Ramos (cell line): ENCODE data around the gene ADD2.

Experiments used
- in situ Hi-C: fragments of 300-500 bp; cut with MboI; formaldehyde crosslinking; loops from one replicate; pipeline ENCODE4 v1.14.3; 2022; ENCODE audit warnings: low sequenced_read_pairs; ENCODE audit not compliant: unreplicated experiment

ADD2 gene

GRCh38 chr2:70683455-70683854 lies 84.5 kb downstream of the ADD2 start:
- in situ Hi-C loops, result no loop called here

DNA sequence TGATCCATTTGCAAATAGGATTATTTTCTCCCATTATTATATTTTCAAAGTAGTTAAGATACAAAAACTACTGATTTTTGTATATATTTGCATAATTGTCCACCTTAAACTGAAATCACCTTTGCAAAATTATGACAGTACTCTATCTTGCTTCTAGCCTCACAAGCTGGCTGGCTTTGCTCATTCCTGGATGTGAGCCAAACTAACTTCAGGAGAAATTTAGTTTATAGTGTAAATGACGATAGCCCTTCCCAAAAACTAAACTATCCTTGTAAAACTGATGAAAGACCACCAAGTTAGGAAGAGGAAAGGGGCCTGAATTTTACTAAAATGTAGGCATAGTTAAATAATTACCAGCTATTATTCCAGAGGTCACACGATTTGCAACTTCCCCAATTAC lies 87.3 kb downstream of the ADD2 start:
- in situ Hi-C loops, result no loop called here

DNA sequence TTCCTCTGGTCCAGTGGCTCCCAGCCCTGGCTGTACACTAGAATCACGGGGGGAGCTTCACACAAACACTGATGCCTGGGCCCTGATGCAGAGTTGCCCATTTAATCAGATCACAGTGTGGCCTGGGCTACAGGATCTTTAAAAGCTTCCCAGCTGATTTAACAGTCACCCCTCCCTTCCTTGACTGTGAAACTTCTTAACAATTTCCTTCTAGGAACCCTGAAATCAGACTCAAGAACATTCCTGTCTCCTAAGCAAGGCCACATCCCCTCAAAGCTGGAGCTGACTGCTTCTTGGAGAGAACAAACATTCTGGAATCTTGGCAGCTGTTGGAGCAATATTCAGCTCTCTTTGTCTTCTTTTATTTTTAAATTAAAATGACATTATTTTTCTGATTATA lies 88.7 kb downstream of the ADD2 start:
- in situ Hi-C loops, result no loop called here

DNA sequence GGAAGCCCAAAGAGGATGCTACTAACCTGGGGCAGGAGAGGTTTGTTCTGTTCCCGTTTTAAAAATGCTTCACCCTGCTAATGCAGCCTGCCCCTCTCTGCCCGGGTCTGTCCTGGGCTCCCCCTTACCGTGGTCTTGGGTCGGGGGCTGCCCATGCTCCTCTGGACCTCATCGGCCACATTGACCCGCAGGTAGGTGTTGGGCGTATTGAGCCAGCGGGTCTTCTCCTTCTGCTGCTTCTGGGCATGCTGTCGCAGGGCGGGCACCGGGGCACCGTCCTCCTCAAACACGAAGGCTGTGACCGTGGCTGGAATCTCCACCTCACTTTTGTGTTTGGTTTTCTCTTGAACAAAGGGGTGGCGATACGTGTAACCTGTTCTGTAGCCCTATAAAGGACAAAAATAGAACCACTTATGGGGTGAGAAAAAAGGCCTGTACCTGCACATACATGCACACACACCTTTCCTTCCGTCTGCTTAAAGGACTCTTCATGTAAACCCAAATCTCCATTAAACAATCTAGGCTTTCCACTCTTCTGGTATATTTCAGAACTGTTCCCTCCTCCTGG lies 89.3 kb downstream of the ADD2 start:
- in situ Hi-C loops, result no loop called here

GRCh38 chr2:70676301-70677035 lies 91.5 kb downstream of the ADD2 start:
- in situ Hi-C loops, result no loop called here

- in situ Hi-C loops, result no loop called here
Measured at GRCh38 chr2:70675862-70676261, 92.1 kb downstream of the ADD2 start.

DNA sequence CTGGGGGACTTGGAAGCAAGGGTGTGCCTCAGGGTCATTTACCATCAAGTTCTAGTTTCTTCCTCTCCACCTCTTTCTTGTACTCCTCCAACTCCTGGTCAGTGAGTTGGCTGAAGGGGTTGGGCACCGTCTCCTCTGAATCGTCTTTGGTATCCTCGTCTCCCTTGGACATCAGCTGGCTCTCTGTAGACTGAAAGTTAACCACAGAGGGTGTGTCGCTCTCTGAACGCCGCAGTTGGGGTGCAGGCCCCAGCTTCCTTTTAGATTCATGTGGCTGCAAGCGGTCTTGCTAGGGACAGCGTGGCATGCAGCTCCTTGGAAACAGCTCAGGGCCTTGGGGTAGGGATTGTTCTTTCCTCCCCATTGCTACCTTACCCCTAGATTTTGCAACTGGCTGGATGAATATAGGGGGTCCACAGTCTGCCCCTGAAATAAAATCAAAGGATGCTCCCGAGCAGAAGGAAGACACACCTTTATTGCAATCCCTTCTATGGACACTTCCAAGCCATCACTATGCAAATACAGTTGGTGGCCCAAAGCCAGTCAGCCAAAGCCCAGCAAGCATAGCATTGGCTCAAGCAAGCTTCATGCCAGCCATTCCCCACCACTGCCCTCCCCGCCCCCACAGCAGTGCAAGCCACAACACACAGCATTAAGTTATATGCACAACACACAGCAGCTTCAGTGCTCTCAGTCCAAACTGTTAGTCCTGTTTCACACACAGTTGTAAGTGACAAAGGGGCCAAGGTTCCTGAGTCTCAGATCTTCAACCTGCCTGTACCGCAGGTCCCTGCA lies 93.2 kb downstream of the ADD2 start:
- in situ Hi-C loops, result no loop called here

- in situ Hi-C loops, result no loop called here
Measured at GRCh38 chr2:70673041-70673647, 94.9 kb downstream of the ADD2 start.

GRCh38 chr2:70671092-70671675 lies 96.8 kb downstream of the ADD2 start:
- in situ Hi-C loops, result no loop called here

DNA sequence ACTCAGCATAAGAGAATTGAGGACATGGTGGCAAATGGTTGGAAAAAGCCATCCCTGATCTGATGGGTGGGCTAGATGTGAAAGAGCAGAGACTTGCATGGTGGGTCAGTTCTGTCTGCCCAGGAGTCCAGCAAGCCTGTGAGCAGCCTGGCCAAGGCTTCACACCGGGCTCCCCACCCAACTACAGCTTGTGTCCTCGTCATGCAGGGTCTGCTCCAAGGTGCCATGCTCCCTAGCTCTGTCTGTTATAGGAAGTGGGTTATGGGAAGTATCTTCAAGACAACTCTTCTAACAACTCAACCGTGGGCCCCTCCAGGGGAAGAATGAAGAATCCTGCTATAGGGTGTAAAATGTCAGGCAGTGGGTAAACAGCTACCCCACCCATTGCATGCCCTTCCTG lies 97.4 kb downstream of the ADD2 start:
- in situ Hi-C loops, result no loop called here

DNA sequence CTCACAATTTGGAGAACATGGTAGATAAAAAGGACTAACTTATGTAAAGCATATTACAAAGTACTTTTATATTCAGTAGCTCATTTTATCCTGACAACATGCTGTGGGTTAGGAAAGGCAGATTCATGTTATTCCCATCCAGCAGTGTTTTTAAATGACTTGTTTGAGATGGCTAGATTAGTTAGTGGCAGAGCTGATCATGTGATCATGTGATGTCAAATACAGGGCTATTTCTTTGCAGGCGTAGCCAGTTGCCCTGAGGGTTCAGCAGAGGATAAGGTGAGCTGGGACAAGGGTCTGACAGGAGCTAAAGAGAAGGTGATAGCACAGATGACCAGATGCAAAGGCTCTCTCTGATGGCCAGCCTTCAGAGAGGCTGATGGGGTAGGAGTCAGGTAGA lies 97.8 kb downstream of the ADD2 start:
- in situ Hi-C loops, result no loop called here

GRCh38 chr2:70668911-70669310 lies 99.1 kb downstream of the ADD2 start:
- in situ Hi-C loops, result no loop called here

GRCh38 chr2:70668432-70668831 lies 99.6 kb downstream of the ADD2 start:
- in situ Hi-C loops, result no loop called here

- in situ Hi-C loops, result no loop called here
Measured at GRCh38 chr2:70664525-70664924, 103.5 kb downstream of the ADD2 start.

- in situ Hi-C loops, result no loop called here
Measured at GRCh38 chr2:70663411-70663810, 104.6 kb downstream of the ADD2 start.

DNA sequence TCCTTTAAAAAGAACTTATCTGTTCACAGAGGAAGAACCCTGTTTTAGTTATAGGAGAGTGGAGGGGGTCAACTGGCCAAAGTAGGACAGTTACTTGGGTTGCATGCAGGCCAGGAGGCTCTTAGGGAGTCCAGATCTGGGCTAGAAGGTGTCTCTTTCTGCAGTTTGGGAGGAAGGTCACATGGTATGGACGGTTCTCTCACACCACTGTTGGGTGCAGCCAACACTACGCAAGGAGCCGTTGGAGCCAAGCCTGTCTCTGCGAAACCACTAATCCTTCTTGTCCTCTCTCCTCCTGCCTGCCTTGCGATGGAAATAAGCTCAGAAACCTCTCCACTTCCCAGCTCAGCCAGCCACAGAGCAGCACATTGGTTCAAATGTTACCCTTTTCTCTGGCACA lies 108.4 kb downstream of the ADD2 start:
- in situ Hi-C loops, result no loop called here

DNA sequence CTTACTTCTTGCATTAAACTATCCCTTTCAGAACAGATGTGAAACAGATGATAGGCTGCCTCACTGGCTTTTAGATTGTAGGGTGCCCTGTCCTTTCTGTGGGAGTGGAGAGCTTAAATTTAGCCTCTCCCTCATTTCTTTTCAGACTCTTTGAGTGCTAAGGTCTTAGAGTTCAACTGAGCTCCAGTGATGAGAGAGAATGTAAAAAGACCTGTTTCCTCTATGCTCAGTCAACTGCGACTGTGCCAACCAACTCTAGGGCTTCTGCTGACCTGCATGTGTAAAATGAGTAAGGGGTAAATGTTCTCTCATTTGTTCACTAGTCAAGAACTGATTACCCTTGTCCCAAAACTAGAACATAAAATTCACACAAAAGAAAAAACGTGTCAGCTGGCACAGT lies 109.5 kb downstream of the ADD2 start:
- in situ Hi-C loops, result no loop called here

DNA sequence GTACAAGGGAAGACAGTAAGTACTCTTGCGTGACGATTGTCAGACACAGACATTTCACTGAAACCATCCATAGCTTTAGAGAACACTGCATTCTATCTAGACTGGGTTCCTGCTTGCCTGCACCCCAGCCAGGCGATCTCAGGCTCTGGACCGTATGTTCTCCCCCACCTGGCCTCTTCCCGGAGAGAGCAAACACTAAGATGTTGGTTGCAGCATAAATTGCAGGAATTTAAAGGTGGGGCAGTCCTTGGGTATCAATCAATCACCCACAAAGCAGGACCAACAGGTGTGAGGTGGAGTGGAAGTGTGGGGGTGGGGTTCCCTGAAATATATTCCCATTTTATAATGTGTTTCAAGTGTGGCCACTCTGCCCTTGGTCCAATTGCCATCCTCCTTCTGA lies 110.8 kb downstream of the ADD2 start:
- in situ Hi-C loops, result no loop called here

DNA sequence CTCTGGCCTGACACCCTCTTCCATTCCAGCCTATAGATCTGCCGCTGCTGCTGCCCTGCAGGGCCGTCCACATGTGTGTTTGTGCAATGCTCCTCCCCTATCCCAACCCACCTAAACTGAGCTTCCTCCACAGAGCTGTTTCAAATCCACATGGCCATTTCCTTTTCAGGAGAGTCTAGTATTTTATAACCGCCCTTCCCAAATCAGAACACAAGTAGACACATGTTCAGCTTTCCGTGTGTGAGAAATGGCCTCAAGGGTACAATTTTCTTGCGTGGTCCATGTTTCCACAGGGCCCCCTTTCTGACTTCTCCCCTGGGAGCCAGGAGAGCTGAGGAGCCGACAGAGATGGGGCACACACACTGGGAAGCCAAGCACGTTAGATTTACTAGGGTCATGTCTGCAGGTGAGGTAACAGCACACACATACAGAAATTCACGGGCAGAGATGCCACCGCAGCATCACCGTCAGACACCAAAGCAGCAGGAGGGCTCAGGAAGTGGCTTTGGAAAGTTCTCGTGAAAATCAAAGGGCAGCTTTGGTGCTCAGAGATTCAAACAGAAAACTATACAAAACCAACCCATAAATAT lies 111.5 kb downstream of the ADD2 start:
- in situ Hi-C loops, result no loop called here

GRCh38 chr2:70655786-70656185 lies 112.2 kb downstream of the ADD2 start:
- in situ Hi-C loops, result no loop called here
